ENCODE measurements around the gene NCK1.

DNA sequence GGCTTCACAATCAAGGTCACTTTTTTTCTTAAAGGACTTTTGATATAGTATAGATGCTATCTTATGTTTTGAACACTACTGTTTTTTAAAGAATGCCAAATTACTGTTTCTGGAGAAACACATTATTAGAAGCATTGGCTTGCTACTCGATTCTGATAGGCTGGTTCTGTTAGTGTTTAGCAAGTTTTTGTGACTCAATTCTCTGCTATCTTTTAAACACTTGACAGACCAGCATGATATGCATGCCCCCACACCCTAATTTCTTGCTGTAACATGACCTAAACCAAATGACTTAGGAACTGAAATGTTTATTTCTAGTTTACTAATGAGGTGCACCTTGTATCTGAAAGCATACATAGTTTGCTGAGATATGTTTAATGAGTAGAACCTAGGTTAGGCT, 90.3 kb downstream of the NCK1 start:
- TF ChIP-seq, protein P1, sequence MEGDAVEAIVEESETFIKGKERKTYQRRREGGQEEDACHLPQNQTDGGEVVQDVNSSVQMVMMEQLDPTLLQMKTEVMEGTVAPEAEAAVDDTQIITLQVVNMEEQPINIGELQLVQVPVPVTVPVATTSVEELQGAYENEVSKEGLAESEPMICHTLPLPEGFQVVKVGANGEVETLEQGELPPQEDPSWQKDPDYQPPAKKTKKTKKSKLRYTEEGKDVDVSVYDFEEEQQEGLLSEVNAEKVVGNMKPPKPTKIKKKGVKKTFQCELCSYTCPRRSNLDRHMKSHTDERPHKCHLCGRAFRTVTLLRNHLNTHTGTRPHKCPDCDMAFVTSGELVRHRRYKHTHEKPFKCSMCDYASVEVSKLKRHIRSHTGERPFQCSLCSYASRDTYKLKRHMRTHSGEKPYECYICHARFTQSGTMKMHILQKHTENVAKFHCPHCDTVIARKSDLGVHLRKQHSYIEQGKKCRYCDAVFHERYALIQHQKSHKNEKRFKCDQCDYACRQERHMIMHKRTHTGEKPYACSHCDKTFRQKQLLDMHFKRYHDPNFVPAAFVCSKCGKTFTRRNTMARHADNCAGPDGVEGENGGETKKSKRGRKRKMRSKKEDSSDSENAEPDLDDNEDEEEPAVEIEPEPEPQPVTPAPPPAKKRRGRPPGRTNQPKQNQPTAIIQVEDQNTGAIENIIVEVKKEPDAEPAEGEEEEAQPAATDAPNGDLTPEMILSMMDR (IDR thresholded peaks at IDR 0.05), result no peak
- TF ChIP-seq POLR2A (IDR thresholded peaks at IDR 0.05; ENCODE audit: low read length), result no peak
- no peak for TF ChIP-seq CEBPB (IDR thresholded peaks at IDR 0.05)
- no peak for TF ChIP-seq JUNB (IDR thresholded peaks at IDR 0.05)
- TF ChIP-seq JUN (IDR thresholded peaks at IDR 0.05), result no peak
- TF ChIP-seq, protein P2, sequence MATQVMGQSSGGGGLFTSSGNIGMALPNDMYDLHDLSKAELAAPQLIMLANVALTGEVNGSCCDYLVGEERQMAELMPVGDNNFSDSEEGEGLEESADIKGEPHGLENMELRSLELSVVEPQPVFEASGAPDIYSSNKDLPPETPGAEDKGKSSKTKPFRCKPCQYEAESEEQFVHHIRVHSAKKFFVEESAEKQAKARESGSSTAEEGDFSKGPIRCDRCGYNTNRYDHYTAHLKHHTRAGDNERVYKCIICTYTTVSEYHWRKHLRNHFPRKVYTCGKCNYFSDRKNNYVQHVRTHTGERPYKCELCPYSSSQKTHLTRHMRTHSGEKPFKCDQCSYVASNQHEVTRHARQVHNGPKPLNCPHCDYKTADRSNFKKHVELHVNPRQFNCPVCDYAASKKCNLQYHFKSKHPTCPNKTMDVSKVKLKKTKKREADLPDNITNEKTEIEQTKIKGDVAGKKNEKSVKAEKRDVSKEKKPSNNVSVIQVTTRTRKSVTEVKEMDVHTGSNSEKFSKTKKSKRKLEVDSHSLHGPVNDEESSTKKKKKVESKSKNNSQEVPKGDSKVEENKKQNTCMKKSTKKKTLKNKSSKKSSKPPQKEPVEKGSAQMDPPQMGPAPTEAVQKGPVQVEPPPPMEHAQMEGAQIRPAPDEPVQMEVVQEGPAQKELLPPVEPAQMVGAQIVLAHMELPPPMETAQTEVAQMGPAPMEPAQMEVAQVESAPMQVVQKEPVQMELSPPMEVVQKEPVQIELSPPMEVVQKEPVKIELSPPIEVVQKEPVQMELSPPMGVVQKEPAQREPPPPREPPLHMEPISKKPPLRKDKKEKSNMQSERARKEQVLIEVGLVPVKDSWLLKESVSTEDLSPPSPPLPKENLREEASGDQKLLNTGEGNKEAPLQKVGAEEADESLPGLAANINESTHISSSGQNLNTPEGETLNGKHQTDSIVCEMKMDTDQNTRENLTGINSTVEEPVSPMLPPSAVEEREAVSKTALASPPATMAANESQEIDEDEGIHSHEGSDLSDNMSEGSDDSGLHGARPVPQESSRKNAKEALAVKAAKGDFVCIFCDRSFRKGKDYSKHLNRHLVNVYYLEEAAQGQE (IDR thresholded peaks at IDR 0.05), result no peak
- TF ChIP-seq, protein P3, sequence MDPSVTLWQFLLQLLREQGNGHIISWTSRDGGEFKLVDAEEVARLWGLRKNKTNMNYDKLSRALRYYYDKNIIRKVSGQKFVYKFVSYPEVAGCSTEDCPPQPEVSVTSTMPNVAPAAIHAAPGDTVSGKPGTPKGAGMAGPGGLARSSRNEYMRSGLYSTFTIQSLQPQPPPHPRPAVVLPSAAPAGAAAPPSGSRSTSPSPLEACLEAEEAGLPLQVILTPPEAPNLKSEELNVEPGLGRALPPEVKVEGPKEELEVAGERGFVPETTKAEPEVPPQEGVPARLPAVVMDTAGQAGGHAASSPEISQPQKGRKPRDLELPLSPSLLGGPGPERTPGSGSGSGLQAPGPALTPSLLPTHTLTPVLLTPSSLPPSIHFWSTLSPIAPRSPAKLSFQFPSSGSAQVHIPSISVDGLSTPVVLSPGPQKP (IDR thresholded peaks at IDR 0.05; ENCODE audit: low read depth, low read length), result no peak
- TF ChIP-seq, protein P4, sequence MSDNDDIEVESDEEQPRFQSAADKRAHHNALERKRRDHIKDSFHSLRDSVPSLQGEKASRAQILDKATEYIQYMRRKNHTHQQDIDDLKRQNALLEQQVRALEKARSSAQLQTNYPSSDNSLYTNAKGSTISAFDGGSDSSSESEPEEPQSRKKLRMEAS (IDR thresholded peaks at IDR 0.05), result no peak
- TF ChIP-seq ZC3H11A (IDR thresholded peaks at IDR 0.05), result no peak
- TF ChIP-seq KDM1A (IDR thresholded peaks at IDR 0.05; ENCODE audit: low read depth), result no peak

All from A549 (cell line).